CD4-positive, CD25-positive, alpha-beta regulatory T cell (primary cell): ENCODE data around the gene NGLY1. TPM values are rescaled to one million over a fixed set of nuclear protein-coding genes. Genes with fewer than 3 reads are reported as not detected.
A peak's percentile ranks its signal among the peaks of the same experiment; 100 is the strongest.

Experiments used
- ATAC-seq, 2 donors: fragments of 150-1000 bp; cut with Tn5 transposase; one replicate each; pipeline ENCODE4 v1.10.0; 2021; ENCODE audit warnings: low read depth in 2 of 2, moderate number of reproducible peaks in 2 of 2, moderate library complexity in 1 of 2
- DNase-seq, 3 donors: peaks; one replicate each; pipeline versions ENCODE4 v3.0.0 to v3.0.0-alpha.2; 2012 to 2022; ENCODE audit warnings: mixed read lengths in 1 of 3
- H3K27ac ChIP-seq: one replicate; pipeline ENCODE4 v1.7.0; 2013; ENCODE audit warnings: mild to moderate bottlenecking, low read length; ENCODE audit not compliant: insufficient read depth, poor library complexity, severe bottlenecking
- H3K27me3 ChIP-seq: one replicate; pipeline ENCODE4 v1.7.0; 2013; ENCODE audit warnings: low read length; ENCODE audit not compliant: control insufficient read depth, insufficient read depth
- H3K36me3 ChIP-seq: one replicate; pipeline ENCODE4 v1.7.0; 2013; ENCODE audit warnings: mild to moderate bottlenecking, low read length, moderate library complexity; ENCODE audit not compliant: control insufficient read depth, insufficient read depth
- H3K4me1 ChIP-seq: 2 replicates; pipeline ENCODE4 v1.7.0; 2013; ENCODE audit warnings: mild to moderate bottlenecking, low read length; ENCODE audit not compliant: insufficient read depth, control insufficient read depth, poor library complexity, severe bottlenecking
- H3K4me3 ChIP-seq: one replicate; pipeline ENCODE4 v1.7.0; 2013; ENCODE audit warnings: low read depth, mild to moderate bottlenecking, low read length, moderate library complexity
- H3K9me3 ChIP-seq, 2 experiments: 1 replicate in 1 of 2; 2 replicates in 1 of 2; pipeline ENCODE4 v1.7.0; 2013; ENCODE audit warnings: low read length in 2 of 2, mild to moderate bottlenecking in 1 of 2, moderate library complexity in 1 of 2; ENCODE audit not compliant: control insufficient read depth in 2 of 2
- H3K27ac Mint-ChIP-seq, 3 donors: one replicate each; pipeline ENCODE4 v1.8.0; 2020 to 2022; ENCODE audit warnings: mild to moderate bottlenecking in 3 of 3, mixed read lengths in 3 of 3, moderate library complexity in 2 of 3
- H3K27me3 Mint-ChIP-seq: one replicate; pipeline ENCODE4 v1.8.0; 2022; ENCODE audit warnings: mild to moderate bottlenecking, mixed read lengths
- H3K36me3 Mint-ChIP-seq: one replicate; pipeline ENCODE4 v1.8.0; 2020; ENCODE audit warnings: mixed read lengths
- H3K4me1 Mint-ChIP-seq, 4 donors: one replicate each; pipeline ENCODE4 v1.8.0; 2020 to 2022; ENCODE audit warnings: mixed read lengths in 4 of 4, mild to moderate bottlenecking in 1 of 4
- H3K4me3 Mint-ChIP-seq, 4 donors: one replicate each; pipeline ENCODE4 v1.8.0; 2020 to 2022; ENCODE audit warnings: mild to moderate bottlenecking in 4 of 4, mixed read lengths in 4 of 4, moderate library complexity in 3 of 4
- H3K9me3 Mint-ChIP-seq, 7 donors: one replicate each; pipeline ENCODE4 v1.8.0; 2020 to 2022; ENCODE audit warnings: mixed read lengths in 7 of 7, mild to moderate bottlenecking in 3 of 7, moderate library complexity in 2 of 7
- polyA plus RNA-seq, 4 donors: library from polyadenylated mRNA; unstranded; fragments of 300-500 nt; fragmentation: Illumina TruSeq; gene quantifications; one replicate each; pipeline ENCODE4 v1.2.3, GENCODE V29; 2021
- total RNA-seq: library from RNA; stranded (reverse); gene quantifications from one replicate; pipeline ENCODE4 v1.2.3, GENCODE V29; 2022

NGLY1 gene
- total and polyA plus RNA-seq, 5 donors from 2014 or later, result 36.8 to 71.7 (median 42.1) TPM

GRCh38 chr3:25751048-25751447, 32.2 kb downstream of the NGLY1 start:
- H3K9me3 ChIP-seq, result no peaks in the 10 kb centered on the region
- no peak overlapping the region for H3K4me3 ChIP-seq
- H3K27me3 Mint-ChIP-seq, result no peaks in the 10 kb centered on the region
- ATAC-seq, result no peak
- H3K4me3 Mint-ChIP-seq, result no peak overlapping the region
- peaks cover 52% of the 10 kb centered on the region for H3K36me3 Mint-ChIP-seq
- no peaks in the 10 kb centered on the region for H3K4me1 ChIP-seq
- H3K27ac Mint-ChIP-seq, result peak overlapping the region in 1 of 3 donors; percentile 56
- H3K27ac ChIP-seq, result no peak overlapping the region
- no peak for DNase-seq
- H3K4me1 Mint-ChIP-seq, result peaks cover 13 to 29% (median 24%) of the 10 kb centered on the region in 4 donors
- H3K9me3 Mint-ChIP-seq, result no peaks in the 10 kb centered on the region
- H3K36me3 ChIP-seq, result peaks cover 62% of the 10 kb centered on the region
- no peaks in the 10 kb centered on the region for H3K27me3 ChIP-seq

DNA sequence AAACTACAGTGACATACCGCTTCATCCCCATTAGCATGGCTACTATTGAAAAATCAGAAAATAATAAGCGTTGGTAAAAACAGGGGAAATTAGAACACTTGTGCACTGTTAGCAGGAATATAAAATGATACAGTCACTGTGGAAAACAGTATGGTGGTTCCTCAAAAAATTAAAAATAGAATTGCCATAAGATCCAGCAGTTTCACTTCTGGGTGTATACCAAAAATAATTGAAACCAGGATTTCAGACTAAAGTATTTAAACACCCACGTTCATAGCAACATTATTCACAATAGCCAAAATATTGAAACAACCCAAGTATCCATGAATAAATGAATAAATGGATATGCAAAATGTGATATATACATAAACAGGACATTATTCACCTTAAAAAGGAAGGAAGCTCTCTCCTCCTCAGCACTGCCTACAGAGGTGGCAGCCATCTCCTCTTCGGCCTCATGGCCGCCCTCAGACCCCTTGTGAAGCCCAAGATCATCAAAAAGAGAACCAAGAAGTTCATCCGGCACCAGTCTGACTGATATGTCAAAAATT, 34.1 kb downstream of the NGLY1 start:
- no peaks in the 10 kb centered on the region for H3K27me3 ChIP-seq
- H3K36me3 Mint-ChIP-seq, result peaks cover 58% of the 10 kb centered on the region
- ATAC-seq, result no peak
- H3K4me1 Mint-ChIP-seq, result peaks cover 0 to 20% (median 14%) of the 10 kb centered on the region in 4 donors
- no peak overlapping the region for H3K4me3 ChIP-seq
- no peak for DNase-seq
- no peaks in the 10 kb centered on the region for H3K4me1 ChIP-seq
- no peaks in the 10 kb centered on the region for H3K9me3 Mint-ChIP-seq
- H3K4me3 Mint-ChIP-seq, result no peak overlapping the region
- H3K36me3 ChIP-seq, result peaks cover 61% of the 10 kb centered on the region
- H3K9me3 ChIP-seq, result no peaks in the 10 kb centered on the region
- no peak overlapping the region for H3K27ac Mint-ChIP-seq
- H3K27me3 Mint-ChIP-seq, result no peaks in the 10 kb centered on the region
- H3K27ac ChIP-seq, result no peak overlapping the region

DNA sequence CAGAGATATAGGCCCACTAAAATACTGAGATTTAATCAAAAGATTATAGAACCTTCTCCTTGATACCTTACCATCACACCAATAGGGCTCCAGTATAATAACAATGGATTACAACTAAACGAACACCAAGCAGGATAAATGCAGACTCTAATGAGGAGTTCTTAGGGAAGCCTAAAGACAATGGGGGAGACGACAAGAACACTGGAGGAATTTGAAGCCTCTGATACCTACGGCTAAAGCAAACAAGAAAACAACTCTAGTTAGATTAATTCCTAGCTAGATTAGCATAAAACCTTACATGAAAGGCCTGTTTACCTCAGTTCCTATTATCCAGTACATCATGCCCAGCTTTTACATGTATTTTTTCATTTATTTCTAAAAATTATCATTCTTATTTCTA, 35.1 kb downstream of the NGLY1 start:
- ATAC-seq (no peak), DNase-seq (no peak)
- Histone ChIP-seq H3K9me3 (no peaks in the 10 kb centered on the region), H3K4me1 (no peaks in the 10 kb centered on the region), H3K27me3 (no peaks in the 10 kb centered on the region), H3K27ac (no peak overlapping the region), H3K36me3 (peaks cover 59% of the 10 kb centered on the region), H3K4me3 (no peak overlapping the region)
- peaks cover 3 to 16% (median 16%) of the 10 kb centered on the region in 4 donors for H3K4me1 Mint-ChIP-seq
- no peak overlapping the region for H3K4me3 Mint-ChIP-seq
- H3K36me3 Mint-ChIP-seq, result peaks cover 64% of the 10 kb centered on the region
- no peaks in the 10 kb centered on the region for H3K9me3 Mint-ChIP-seq
- H3K27ac Mint-ChIP-seq, result no peak overlapping the region
- no peaks in the 10 kb centered on the region for H3K27me3 Mint-ChIP-seq

DNA sequence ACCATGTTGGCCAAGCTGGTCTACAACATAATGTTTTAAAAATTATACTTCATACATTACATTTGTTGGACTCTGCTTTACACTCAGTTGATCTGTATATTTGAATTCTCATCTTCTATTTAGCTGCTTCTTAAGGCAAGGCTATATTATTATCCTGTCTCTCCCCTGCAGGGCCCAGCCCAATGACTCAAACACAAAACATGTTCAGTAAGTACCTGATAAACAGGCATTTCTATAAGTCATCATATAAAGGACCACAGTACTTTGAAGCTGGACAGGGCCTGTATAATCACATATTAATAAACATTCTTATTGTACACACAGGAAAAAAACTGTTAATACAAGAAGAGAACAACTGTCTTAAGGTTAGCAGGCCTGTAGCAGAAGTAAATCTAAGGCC, 36.2 kb downstream of the NGLY1 start:
- Mint-ChIP-seq H3K27me3 (no peaks in the 10 kb centered on the region), H3K27ac (peak overlapping the region in 1 of 3 donors; percentile 37), H3K9me3 (no peaks in the 10 kb centered on the region), H3K36me3 (peaks cover 66% of the 10 kb centered on the region), H3K4me1 (peaks cover 4 to 21% (median 19%) of the 10 kb centered on the region in 4 donors), H3K4me3 (no peak overlapping the region)
- Histone ChIP-seq H3K9me3 (no peaks in the 10 kb centered on the region), H3K4me1 (no peaks in the 10 kb centered on the region), H3K27me3 (no peaks in the 10 kb centered on the region), H3K36me3 (peaks cover 67% of the 10 kb centered on the region), H3K4me3 (no peak overlapping the region), H3K27ac (no peak overlapping the region)
- DNase-seq, result no peak
- no peak for ATAC-seq

DNA sequence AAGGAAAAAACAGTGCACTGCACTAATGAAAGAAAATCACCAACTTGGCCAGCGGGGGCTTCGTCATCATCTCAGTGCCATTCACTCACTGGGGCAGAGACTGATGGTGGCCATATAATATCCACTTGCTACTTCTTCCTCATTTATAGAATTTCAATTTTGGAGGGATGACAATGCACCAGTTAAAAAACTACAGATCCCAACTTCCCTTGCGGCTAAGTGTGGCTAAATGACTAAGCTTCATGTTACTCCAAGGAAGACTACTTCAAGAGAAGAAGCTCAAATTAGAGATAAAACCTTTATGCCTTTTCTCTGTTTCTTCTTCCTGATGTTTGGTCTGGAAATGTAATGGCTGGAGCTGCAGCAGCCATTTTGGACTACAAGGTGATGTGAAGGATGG, 38.8 kb downstream of the NGLY1 start:
- Histone ChIP-seq H3K27ac (no peak overlapping the region), H3K36me3 (peaks cover 49% of the 10 kb centered on the region), H3K27me3 (no peaks in the 10 kb centered on the region), H3K4me1 (no peaks in the 10 kb centered on the region), H3K9me3 (no peaks in the 10 kb centered on the region), H3K4me3 (no peak overlapping the region)
- ATAC-seq (no peak), DNase-seq (no peak)
- no peaks in the 10 kb centered on the region for H3K27me3 Mint-ChIP-seq
- H3K9me3 Mint-ChIP-seq, result no peaks in the 10 kb centered on the region
- peaks cover 53% of the 10 kb centered on the region for H3K36me3 Mint-ChIP-seq
- H3K4me1 Mint-ChIP-seq, result peaks cover 4 to 26% (median 22%) of the 10 kb centered on the region in 4 donors
- H3K4me3 Mint-ChIP-seq, result no peak overlapping the region
- H3K27ac Mint-ChIP-seq, result peak overlapping the region in 1 of 3 donors; percentile 64

DNA sequence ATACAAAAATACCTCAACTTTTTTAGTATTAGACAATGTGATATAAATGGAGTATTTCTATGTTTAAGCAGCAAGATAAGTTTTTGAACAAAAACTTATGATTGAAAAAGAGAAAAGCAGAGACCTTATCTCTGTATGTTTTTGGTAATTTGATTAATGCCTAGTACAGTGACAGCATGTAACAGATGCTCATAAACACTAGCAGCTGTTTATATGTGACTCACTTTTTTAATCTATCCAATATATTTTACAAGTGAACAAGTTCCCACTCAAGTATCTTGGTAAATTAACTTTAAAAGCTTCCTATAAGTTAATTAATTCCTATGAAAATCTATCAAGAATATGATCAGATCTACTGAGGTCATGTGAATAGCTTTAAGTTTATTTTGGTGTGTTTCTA, 55.1 kb downstream of the NGLY1 start:
- Mint-ChIP-seq H3K36me3 (peaks cover 49% of the 10 kb centered on the region), H3K4me1 (peaks cover 0 to 13% (median 8%) of the 10 kb centered on the region in 4 donors), H3K9me3 (no peaks in the 10 kb centered on the region), H3K27me3 (no peaks in the 10 kb centered on the region), H3K27ac (no peak overlapping the region), H3K4me3 (no peak overlapping the region)
- no peaks in the 10 kb centered on the region for H3K27me3 ChIP-seq
- no peak overlapping the region for H3K27ac ChIP-seq
- H3K4me3 ChIP-seq, result no peak overlapping the region
- no peaks in the 10 kb centered on the region for H3K9me3 ChIP-seq
- H3K4me1 ChIP-seq, result no peaks in the 10 kb centered on the region
- peaks cover 64% of the 10 kb centered on the region for H3K36me3 ChIP-seq
- no peak for DNase-seq
- no peak for ATAC-seq

- H3K9me3 ChIP-seq, result no peaks in the 10 kb centered on the region
- no peak overlapping the region for H3K4me3 ChIP-seq
- H3K4me1 ChIP-seq, result no peaks in the 10 kb centered on the region
- DNase-seq, result no peak
- no peak overlapping the region for H3K27ac ChIP-seq
- ATAC-seq, result no peak
- Mint-ChIP-seq H3K27ac (peak overlapping the region in 1 of 3 donors; percentile 1), H3K9me3 (no peaks in the 10 kb centered on the region), H3K27me3 (no peaks in the 10 kb centered on the region), H3K4me3 (no peak overlapping the region), H3K36me3 (peaks cover 47% of the 10 kb centered on the region), H3K4me1 (peaks cover 0 to 12% (median 5%) of the 10 kb centered on the region in 4 donors)
- no peaks in the 10 kb centered on the region for H3K27me3 ChIP-seq
- H3K36me3 ChIP-seq, result peaks cover 58% of the 10 kb centered on the region
Observed at GRCh38 chr3:25727316-25727715, 55.9 kb downstream of the NGLY1 start.

DNA sequence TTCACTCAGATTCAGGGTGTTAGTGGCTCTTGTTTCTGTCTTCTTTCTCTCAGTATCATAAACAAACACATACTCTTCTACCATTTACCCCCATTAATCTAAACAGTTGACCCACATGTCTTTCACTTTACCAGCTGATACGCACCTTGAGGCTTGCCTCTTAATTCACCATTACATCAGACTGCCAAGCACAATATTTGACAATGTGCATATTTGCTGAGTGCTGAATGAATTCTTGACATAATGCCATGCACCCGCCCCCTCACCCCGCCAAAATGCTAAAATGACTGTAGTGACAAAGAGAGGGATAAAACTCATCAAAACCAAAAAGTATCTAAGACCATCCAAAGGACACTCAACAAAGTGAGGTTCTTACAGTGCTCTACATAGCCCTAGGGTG, 57.4 kb downstream of the NGLY1 start:
- no peaks in the 10 kb centered on the region for H3K27me3 Mint-ChIP-seq
- Histone ChIP-seq H3K27me3 (no peaks in the 10 kb centered on the region), H3K36me3 (peaks cover 45% of the 10 kb centered on the region), H3K27ac (no peak overlapping the region), H3K9me3 (no peaks in the 10 kb centered on the region), H3K4me1 (no peaks in the 10 kb centered on the region), H3K4me3 (no peak overlapping the region)
- DNase-seq (no peak), ATAC-seq (no peak)
- peaks cover 0 to 10% (median 5%) of the 10 kb centered on the region in 4 donors for H3K4me1 Mint-ChIP-seq
- H3K9me3 Mint-ChIP-seq, result no peaks in the 10 kb centered on the region
- H3K36me3 Mint-ChIP-seq, result peaks cover 36% of the 10 kb centered on the region
- peak overlapping the region in 1 of 3 donors; percentile 2 for H3K27ac Mint-ChIP-seq
- no peak overlapping the region for H3K4me3 Mint-ChIP-seq
